CD4-positive, alpha-beta T cell treated with Interleukin-10 for 1 hour (primary cell): Measurements from ENCODE around the gene KHSRP.

Experiments
- DNase-seq: peaks from one replicate; pipeline ENCODE4 v3.0.0-alpha.2; 2020

The KHSRP gene

DNA sequence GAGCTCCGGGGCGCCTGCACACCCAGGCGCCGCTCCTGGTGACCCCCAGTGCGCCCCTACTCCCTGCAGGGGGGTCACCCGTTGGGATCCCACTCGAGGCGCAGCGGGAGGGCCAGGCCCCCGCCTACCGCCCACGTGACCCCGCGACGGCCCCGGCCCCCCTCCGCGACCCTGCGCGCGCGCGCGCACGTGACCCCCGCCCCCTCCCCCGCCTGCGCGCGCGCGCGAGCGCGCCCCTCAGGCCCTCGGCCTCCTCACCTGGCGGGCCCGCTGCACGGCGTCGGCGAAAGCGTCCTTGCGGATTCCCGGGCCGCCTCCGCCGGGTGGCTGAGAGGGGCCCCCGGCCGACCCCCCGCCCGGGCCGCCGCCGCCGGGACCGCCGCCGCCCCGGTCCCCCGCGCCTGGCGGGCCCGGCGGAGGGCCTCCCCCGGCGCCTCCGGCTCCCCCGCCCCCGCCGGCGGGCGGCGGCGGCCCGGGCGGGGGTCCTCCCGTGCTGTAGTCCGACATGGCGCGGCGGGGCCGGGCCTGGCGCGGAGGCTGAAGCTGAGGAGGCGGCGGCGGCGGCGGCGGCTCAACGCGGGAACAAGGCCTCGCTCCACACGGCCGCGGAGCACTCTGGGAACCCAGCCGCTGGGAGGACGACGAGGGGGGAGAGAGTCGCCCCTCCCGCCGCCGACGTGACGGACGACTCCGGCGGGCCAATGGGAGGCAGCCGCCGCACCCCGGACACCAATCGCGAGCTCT lies at the start of gene KHSRP:
KHSRP (minus strand) TSS at position 617 of the 744 bp plus-strand sequence; CDS start at position 507, 110 bp downstream.
- peak; percentile 32 for DNase-seq

GRCh38 chr19:6473647-6474046 lies 49.0 kb upstream of the KHSRP start:
- DNase-seq = no peak

- no peak for DNase-seq
Observed at GRCh38 chr19:6472713-6473112, 48.1 kb upstream of the KHSRP start.

DNA sequence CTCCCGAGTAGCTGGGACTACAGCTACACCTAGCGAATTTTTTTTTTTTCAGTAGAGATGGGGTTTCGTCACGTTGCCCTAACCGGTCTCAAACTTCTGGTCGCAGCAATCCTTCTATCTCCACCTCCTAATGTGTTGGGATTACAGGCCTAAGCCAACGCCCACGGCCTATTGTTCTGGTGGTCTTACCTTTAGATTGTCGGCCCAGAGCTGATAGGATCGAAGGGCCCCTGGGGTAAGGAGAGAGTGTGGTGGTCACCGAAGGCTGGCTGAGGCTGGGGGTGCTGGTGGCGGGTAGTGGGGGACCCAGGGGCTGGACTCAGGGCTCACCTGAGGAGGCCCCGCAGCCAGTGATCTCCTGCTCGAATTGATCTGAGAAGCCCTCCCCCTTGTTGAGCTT lies 46.5 kb upstream of the KHSRP start:
- no peak for DNase-seq

GRCh38 chr19:6470173-6470572 lies 45.6 kb upstream of the KHSRP start:
- DNase-seq = no peak

GRCh38 chr19:6467384-6467783 lies 42.8 kb upstream of the KHSRP start:
- DNase-seq = no peak

GRCh38 chr19:6466526-6467248 lies 42.1 kb upstream of the KHSRP start:
- DNase-seq = no peak

DNA sequence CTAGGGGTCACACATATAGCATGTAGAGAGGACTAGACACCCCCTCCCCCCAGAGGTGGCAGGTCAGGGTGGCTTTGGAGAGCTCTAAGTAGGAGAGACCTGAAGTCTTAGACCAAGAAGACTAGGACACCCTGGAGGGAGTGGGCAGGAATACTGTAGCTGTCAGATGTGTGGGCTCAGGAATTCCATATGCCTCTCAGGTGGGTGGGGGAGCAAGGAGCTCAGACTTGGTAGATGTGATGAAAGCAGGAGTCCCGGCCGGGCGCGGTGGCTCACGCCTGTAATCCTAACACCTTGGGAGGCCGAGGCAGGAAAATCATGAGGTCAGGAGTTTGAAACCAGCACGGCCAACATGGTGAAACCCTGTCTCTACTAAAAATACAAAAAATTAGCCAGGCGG lies 41.1 kb upstream of the KHSRP start:
- DNase-seq = no peak

DNA sequence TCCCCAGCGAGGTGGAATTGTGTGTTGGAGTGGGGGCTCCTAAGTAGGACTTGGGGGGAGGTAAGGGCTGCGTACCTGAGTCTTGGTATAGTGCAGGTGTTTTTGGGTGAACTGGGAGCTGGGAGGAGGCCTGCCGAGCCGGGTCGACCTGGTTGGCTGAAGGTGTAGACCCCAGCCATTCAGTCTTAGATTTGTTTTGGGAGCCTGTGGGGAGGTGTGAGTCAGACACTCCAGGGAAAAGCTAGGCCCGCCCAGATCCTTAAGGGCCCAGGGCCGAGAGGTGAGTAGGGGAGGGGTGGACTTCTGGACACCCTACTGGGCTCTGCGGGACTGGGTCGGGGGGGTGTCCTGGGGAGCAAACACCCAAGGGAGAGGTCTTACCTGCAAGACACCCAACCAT lies 40.4 kb upstream of the KHSRP start:
- DNase-seq = no peak

DNA sequence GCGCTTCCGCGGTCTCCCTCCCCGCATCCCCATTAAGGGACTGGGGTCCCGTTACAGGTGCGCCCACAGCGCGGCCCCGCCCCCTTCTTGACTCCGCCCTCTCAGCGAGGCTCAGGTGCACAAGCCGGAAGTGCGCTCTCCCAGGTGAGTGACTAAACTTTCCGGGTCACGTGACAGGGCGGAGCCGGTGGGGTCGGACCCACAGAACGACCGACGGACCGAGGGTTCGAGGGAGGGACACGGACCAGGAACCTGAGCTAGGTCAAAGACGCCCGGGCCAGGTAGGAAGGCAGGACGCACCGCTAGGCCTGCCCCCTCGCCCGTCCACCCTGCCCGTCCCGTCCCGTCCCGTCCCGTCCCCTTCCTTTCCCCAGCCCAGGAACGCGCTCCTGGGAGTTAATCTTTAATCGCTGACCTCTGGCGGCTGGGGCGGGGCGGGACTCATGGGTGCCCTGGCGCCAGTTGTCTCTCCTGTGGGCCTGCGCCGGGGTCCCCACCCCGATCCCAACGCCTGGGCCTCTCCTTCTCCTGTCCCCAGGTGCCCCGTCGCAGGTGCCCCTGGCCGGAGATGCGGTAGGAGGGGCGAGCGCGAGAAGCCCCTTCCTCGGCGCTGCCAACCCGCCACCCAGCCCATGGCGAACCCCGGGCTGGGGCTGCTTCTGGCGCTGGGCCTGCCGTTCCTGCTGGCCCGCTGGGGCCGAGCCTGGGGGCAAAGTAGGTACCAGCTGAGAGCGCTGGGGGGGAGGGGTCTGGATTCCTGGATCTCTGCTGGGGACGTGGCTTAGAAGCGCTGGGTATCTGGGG lies 39.7 kb upstream of the KHSRP start, which contains the start of gene CRB3:
CRB3 (plus strand) TSS at position 202 of the 804 bp plus-strand sequence; CDS start at position 633, 431 bp downstream.
- DNase-seq = peak; percentile 69

GRCh38 chr19:6460099-6460884 lies 35.7 kb upstream of the KHSRP start:
- DNase-seq = peak; percentile 98

- peak; percentile 70 for DNase-seq
Observed at GRCh38 chr19:6459262-6460098, 34.9 kb upstream of the KHSRP start, which contains the start of gene SLC25A23. SLC25A23 (minus strand) TSS chr19:6459792; CDS start chr19:6459628, 164 bp downstream.

DNA sequence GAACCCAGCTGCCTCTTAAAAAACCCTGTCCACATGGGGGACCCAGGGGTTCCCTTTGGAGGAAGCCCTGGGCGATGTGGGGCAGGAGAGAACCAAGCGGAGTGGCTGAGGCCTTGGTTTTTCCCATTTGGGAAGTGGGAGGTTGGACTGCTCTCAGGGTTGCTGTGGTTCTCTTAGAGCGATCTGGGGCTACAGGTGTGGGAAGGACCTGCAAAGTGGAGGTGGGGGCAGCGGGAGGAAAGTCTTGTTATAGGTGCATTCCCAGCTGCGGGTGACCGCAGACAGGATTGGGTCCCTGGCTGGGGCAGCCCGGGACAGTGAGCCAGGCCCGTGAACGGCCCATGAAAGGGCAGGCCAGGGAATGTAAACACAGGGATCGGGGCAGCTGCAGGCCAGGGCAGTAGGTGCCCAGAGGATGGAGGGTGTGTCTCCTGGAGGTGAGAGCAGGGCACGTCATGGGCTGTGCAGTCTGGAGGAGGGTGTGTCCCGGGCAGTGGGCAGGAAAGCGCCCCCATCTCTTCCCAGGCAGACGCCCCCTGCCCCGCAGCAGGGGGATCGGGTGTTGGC lies 34.2 kb upstream of the KHSRP start:
- DNase-seq = no peak

DNA sequence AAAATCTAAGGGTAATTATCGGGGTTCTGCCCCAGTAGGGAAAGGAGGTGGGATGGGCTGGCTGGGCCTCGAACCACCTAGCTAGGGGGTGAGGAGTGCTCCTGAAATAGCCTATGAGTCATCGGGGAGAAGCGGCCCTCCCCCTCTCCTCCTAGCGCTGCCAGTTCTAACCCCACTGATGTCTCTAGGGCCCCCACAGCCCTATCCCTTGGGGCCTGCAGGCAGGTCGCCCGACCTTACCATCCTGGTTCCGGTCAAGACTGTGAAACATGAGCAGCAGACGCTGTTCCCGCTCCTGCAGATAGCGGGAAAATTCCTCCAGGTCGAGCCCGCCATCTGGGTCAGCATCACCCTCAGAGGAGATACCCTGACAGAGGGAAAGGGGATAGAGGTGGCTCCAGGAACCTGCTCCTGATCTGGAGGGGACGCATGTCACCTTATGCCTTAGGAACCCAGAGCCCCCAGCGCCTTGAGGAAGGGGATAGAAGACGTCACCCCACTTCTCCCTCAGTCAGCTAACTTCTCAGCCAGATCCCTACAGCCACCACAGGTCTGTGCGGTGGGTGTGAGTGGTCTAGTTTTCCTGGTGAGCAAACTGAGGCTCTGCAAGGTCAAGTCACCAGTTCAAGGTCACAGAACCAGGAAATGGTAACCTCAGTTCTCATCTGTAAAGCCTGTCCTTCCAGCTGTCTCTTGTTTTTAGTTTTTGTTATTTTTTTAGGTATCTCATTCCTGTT lies 33.5 kb upstream of the KHSRP start:
- no peak for DNase-seq

- no peak for DNase-seq
Observed at GRCh38 chr19:6455924-6456323, 31.3 kb upstream of the KHSRP start.

- no peak for DNase-seq
Observed at GRCh38 chr19:6453951-6454565, 29.4 kb upstream of the KHSRP start.

DNA sequence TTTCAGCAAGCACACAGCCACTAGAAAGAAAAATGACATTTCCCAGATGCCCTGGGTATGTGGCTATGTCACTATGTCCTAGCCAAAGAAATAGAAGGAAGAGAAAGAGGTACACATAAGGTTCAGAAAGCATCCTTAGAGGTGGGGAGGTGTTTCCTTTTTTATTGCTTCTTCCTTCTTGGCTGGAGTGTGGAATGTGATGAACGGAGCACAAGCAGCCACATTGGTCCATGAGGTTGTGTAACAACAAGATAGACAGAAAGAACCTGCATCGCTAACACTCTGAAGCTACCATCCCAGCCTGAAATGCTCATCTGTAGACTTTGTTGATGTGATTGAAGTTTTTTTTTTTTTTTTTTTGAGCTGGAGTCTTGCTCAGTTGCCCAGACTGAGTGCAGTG lies 28.3 kb upstream of the KHSRP start:
- DNase-seq = no peak

GRCh38 chr19:6452223-6452614 lies 27.6 kb upstream of the KHSRP start:
- no peak for DNase-seq

DNA sequence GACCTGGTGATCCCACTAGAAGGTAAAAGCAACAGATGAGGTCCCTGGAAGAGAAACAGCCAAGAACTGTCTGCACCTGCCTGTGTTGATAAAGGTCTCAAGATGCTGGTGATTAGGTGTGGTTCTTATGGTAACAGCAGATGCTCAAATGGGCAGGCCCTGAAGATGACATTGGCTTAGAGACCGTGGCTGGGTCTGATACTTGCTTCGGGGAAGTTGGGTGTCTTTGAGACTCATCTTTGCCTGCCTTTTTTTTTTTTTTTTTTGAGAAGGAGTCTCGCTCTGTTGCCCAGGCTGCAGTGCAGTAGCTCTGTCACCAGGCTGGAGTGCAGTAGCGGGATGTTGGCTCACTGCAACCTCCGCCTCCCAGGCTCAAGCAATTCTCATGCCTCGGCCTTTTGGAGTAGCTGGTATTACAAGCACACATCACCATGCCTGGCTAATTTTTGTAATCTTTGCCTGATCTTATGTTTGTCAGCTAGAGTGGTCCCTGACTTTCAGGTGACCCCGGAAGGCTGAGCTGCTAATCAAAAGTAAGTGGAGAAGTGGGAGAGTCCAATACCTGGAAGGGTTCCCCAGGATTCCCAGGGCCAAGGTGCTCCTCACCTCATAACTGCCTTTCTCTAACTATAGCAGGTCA lies 27.1 kb upstream of the KHSRP start:
- no peak for DNase-seq
